HL-60 (cell line): Measurements from ENCODE around the gene ARID1B.

Experiments
- GABPA ChIP-seq: IDR thresholded peaks from 2 replicates; pipeline ENCODE4 v1.6.1; 2012; ENCODE audit warnings: low read depth
- REST ChIP-seq: IDR thresholded peaks from 2 replicates; pipeline ENCODE4 v1.6.1; 2012; ENCODE audit warnings: low read depth; ENCODE audit not compliant: insufficient replicate concordance
- SPI1 ChIP-seq: IDR thresholded peaks from 2 replicates; pipeline ENCODE4 v1.6.1; 2012; ENCODE audit warnings: low read depth, mild to moderate bottlenecking, borderline replicate concordance

GRCh38 chr6:157036245-157036711 is 259.1 kb downstream of the ARID1B start:
- TF ChIP-seq SPI1 (no peak), REST (no peak), GABPA (no peak)
